ENCODE data around the gene EPHA8. TPM values are rescaled to one million over a fixed set of nuclear protein-coding genes. Genes with fewer than 3 reads are reported as not detected.

The EPHA8 gene
- polyA plus RNA-seq, 2 donors = 0.01 to 0.06 TPM

GRCh38 chr1:22533244-22533895 is 29.9 kb upstream of the EPHA8 start:
- H3K9me3 ChIP-seq (ENCODE audit: control insufficient read depth in 2 of 2, insufficient read depth in 1 of 2, low read depth in 1 of 2, low read length in 1 of 2) = no peaks in the 10 kb centered on the region
- H3K4me3 ChIP-seq (ENCODE audit: low read depth in 1 of 2, low read length in 2 of 2) = no peak overlapping the region
- peaks cover 0 to 3% of the 10 kb centered on the region in 2 donors for H3K4me1 ChIP-seq (ENCODE audit: control insufficient read depth in 2 of 2, insufficient read depth in 2 of 2, low read length in 1 of 2)
- 74 to 85% methylated on average over 11 of the region's 11 CpGs for WGBS, 2 donors
- H3K27me3 ChIP-seq (ENCODE audit: control insufficient read depth in 1 of 2, insufficient read depth in 2 of 2, low read length in 2 of 2) = no peaks in the 10 kb centered on the region
- H3K36me3 ChIP-seq (ENCODE audit: control insufficient read depth in 2 of 2, insufficient read depth in 2 of 2, low read length in 1 of 2) = peaks cover 0 to 14% of the 10 kb centered on the region in 2 donors
- H3K27ac ChIP-seq (ENCODE audit: low read depth in 2 of 2, low read length in 1 of 2) = no peak overlapping the region

DNA sequence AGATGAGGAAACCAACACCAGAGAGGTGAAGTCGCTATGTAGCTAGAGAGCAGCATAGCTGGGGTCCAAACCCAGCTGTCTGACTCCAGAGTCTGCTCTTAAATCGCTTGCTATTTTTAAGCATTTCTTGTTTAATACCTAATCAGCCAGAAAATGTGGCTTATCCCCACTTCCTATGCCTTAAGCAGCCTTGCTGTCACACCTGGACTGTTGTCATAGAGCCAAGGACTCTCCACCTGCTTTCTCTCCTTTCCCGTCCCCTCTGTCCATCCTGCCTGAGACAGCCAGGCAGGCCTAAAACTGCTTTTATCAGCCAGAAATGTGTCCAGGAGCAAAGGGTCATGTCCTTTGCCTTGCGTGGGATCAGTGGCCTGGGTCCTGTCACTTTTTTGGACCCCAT is 28.3 kb upstream of the EPHA8 start:
- H3K36me3 ChIP-seq (ENCODE audit: control insufficient read depth in 2 of 2, insufficient read depth in 2 of 2, low read length in 1 of 2) = peaks cover 0 to 11% of the 10 kb centered on the region in 2 donors
- H3K4me1 ChIP-seq (ENCODE audit: control insufficient read depth in 2 of 2, insufficient read depth in 2 of 2, low read length in 1 of 2) = peaks cover 0 to 3% of the 10 kb centered on the region in 2 donors
- H3K4me3 ChIP-seq (ENCODE audit: low read depth in 1 of 2, low read length in 2 of 2) = no peak overlapping the region
- no peaks in the 10 kb centered on the region for H3K27me3 ChIP-seq (ENCODE audit: control insufficient read depth in 1 of 2, insufficient read depth in 2 of 2, low read length in 2 of 2)
- H3K27ac ChIP-seq (ENCODE audit: low read depth in 2 of 2, low read length in 1 of 2) = no peak overlapping the region
- 84 to 94% methylated on average over 4 of the region's 4 CpGs for WGBS, 2 donors
- H3K9me3 ChIP-seq (ENCODE audit: control insufficient read depth in 2 of 2, insufficient read depth in 1 of 2, low read depth in 1 of 2, low read length in 1 of 2) = no peaks in the 10 kb centered on the region

- Histone ChIP-seq H3K4me1 (ENCODE audit: control insufficient read depth in 2 of 2, insufficient read depth in 2 of 2, low read length in 1 of 2) (peaks cover 0 to 3% of the 10 kb centered on the region in 2 donors), H3K4me3 (ENCODE audit: low read depth in 1 of 2, low read length in 2 of 2) (no peak overlapping the region), H3K36me3 (ENCODE audit: control insufficient read depth in 2 of 2, insufficient read depth in 2 of 2, low read length in 1 of 2) (peaks cover 0 to 11% of the 10 kb centered on the region in 2 donors), H3K9me3 (ENCODE audit: control insufficient read depth in 2 of 2, insufficient read depth in 1 of 2, low read depth in 1 of 2, low read length in 1 of 2) (no peaks in the 10 kb centered on the region), H3K27ac (ENCODE audit: low read depth in 2 of 2, low read length in 1 of 2) (no peak overlapping the region), H3K27me3 (ENCODE audit: control insufficient read depth in 1 of 2, insufficient read depth in 2 of 2, low read length in 2 of 2) (no peaks in the 10 kb centered on the region)
- WGBS, 2 donors = 93 to 94% methylated on average over 6 of the region's 6 CpGs
Measured at GRCh38 chr1:22535399-22535798, 27.9 kb upstream of the EPHA8 start.

- Histone ChIP-seq H3K4me1 (ENCODE audit: control insufficient read depth in 2 of 2, insufficient read depth in 2 of 2, low read length in 1 of 2) (no peaks in the 10 kb centered on the region), H3K9me3 (ENCODE audit: control insufficient read depth in 2 of 2, insufficient read depth in 1 of 2, low read depth in 1 of 2, low read length in 1 of 2) (no peaks in the 10 kb centered on the region), H3K4me3 (ENCODE audit: low read depth in 1 of 2, low read length in 2 of 2) (no peak overlapping the region), H3K36me3 (ENCODE audit: control insufficient read depth in 2 of 2, insufficient read depth in 2 of 2, low read length in 1 of 2) (peaks cover 0 to 8% of the 10 kb centered on the region in 2 donors), H3K27me3 (ENCODE audit: control insufficient read depth in 1 of 2, insufficient read depth in 2 of 2, low read length in 2 of 2) (no peaks in the 10 kb centered on the region), H3K27ac (ENCODE audit: low read depth in 2 of 2, low read length in 1 of 2) (no peak overlapping the region)
- WGBS, 2 donors = 80 to 85% methylated on average over 7 of the region's 7 CpGs
Measured at GRCh38 chr1:22536506-22536905, 26.8 kb upstream of the EPHA8 start.

- 79 to 84% methylated on average over 13 of the region's 13 CpGs for WGBS, 2 donors
- H3K27me3 ChIP-seq (ENCODE audit: control insufficient read depth in 1 of 2, insufficient read depth in 2 of 2, low read length in 2 of 2) = no peaks in the 10 kb centered on the region
- no peak overlapping the region for H3K4me3 ChIP-seq (ENCODE audit: low read depth in 1 of 2, low read length in 2 of 2)
- peaks cover 0 to 8% of the 10 kb centered on the region in 2 donors for H3K36me3 ChIP-seq (ENCODE audit: control insufficient read depth in 2 of 2, insufficient read depth in 2 of 2, low read length in 1 of 2)
- H3K4me1 ChIP-seq (ENCODE audit: control insufficient read depth in 2 of 2, insufficient read depth in 2 of 2, low read length in 1 of 2) = no peaks in the 10 kb centered on the region
- H3K9me3 ChIP-seq (ENCODE audit: control insufficient read depth in 2 of 2, insufficient read depth in 1 of 2, low read depth in 1 of 2, low read length in 1 of 2) = no peaks in the 10 kb centered on the region
- no peak overlapping the region for H3K27ac ChIP-seq (ENCODE audit: low read depth in 2 of 2, low read length in 1 of 2)
Measured at GRCh38 chr1:22537441-22538139, 25.7 kb upstream of the EPHA8 start.

- Histone ChIP-seq H3K27me3 (ENCODE audit: control insufficient read depth in 1 of 2, insufficient read depth in 2 of 2, low read length in 2 of 2) (no peaks in the 10 kb centered on the region), H3K9me3 (ENCODE audit: control insufficient read depth in 2 of 2, insufficient read depth in 1 of 2, low read depth in 1 of 2, low read length in 1 of 2) (no peaks in the 10 kb centered on the region), H3K36me3 (ENCODE audit: control insufficient read depth in 2 of 2, insufficient read depth in 2 of 2, low read length in 1 of 2) (peaks cover 0 to 5% of the 10 kb centered on the region in 2 donors), H3K27ac (ENCODE audit: low read depth in 2 of 2, low read length in 1 of 2) (no peak overlapping the region), H3K4me1 (ENCODE audit: control insufficient read depth in 2 of 2, insufficient read depth in 2 of 2, low read length in 1 of 2) (no peaks in the 10 kb centered on the region), H3K4me3 (ENCODE audit: low read depth in 1 of 2, low read length in 2 of 2) (no peak overlapping the region)
- 79 to 81% methylated on average over 16 of the region's 16 CpGs for WGBS, 2 donors
Measured at GRCh38 chr1:22539510-22540118, 23.7 kb upstream of the EPHA8 start.

GRCh38 chr1:22540337-22540736 is 23.0 kb upstream of the EPHA8 start:
- WGBS, 2 donors = 48 to 64% methylated on average over 5 of the region's 5 CpGs
- Histone ChIP-seq H3K4me1 (ENCODE audit: control insufficient read depth in 2 of 2, insufficient read depth in 2 of 2, low read length in 1 of 2) (no peaks in the 10 kb centered on the region), H3K4me3 (ENCODE audit: low read depth in 1 of 2, low read length in 2 of 2) (no peak overlapping the region), H3K27me3 (ENCODE audit: control insufficient read depth in 1 of 2, insufficient read depth in 2 of 2, low read length in 2 of 2) (no peaks in the 10 kb centered on the region), H3K36me3 (ENCODE audit: control insufficient read depth in 2 of 2, insufficient read depth in 2 of 2, low read length in 1 of 2) (peaks cover 0 to 5% of the 10 kb centered on the region in 2 donors), H3K9me3 (ENCODE audit: control insufficient read depth in 2 of 2, insufficient read depth in 1 of 2, low read depth in 1 of 2, low read length in 1 of 2) (no peaks in the 10 kb centered on the region), H3K27ac (ENCODE audit: low read depth in 2 of 2, low read length in 1 of 2) (no peak overlapping the region)

- Histone ChIP-seq H3K36me3 (ENCODE audit: control insufficient read depth in 2 of 2, insufficient read depth in 2 of 2, low read length in 1 of 2) (no peaks in the 10 kb centered on the region), H3K4me1 (ENCODE audit: control insufficient read depth in 2 of 2, insufficient read depth in 2 of 2, low read length in 1 of 2) (no peaks in the 10 kb centered on the region), H3K27ac (ENCODE audit: low read depth in 2 of 2, low read length in 1 of 2) (no peak overlapping the region), H3K4me3 (ENCODE audit: low read depth in 1 of 2, low read length in 2 of 2) (no peak overlapping the region), H3K9me3 (ENCODE audit: control insufficient read depth in 2 of 2, insufficient read depth in 1 of 2, low read depth in 1 of 2, low read length in 1 of 2) (peaks cover 0 to 2% of the 10 kb centered on the region in 2 donors), H3K27me3 (ENCODE audit: control insufficient read depth in 1 of 2, insufficient read depth in 2 of 2, low read length in 2 of 2) (no peaks in the 10 kb centered on the region)
- 75 to 77% methylated on average over 9 of the region's 9 CpGs for WGBS, 2 donors
Measured at GRCh38 chr1:22542886-22543285, 20.4 kb upstream of the EPHA8 start.

DNA sequence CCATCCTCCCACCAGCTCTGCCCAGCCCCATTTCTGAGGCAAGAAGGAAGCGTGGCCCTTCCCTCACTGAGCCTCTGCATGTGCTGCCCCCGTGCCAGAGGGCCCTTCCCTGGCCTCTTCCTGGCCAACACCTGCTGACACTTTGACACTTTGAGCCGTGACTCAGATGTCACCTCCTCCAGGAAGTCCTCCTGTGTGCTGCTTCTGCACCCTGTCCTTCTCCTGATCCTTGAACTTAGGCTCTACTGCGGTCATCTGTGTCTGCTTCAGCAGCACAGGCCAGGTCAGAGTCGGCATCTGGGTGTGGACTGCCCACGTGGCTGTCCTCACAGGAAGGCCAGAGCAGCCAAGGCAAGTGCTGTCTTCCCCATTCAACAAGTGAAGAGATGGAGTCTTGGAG is 19.6 kb upstream of the EPHA8 start:
- Histone ChIP-seq H3K9me3 (ENCODE audit: control insufficient read depth in 2 of 2, insufficient read depth in 1 of 2, low read depth in 1 of 2, low read length in 1 of 2) (peaks cover 0 to 2% of the 10 kb centered on the region in 2 donors), H3K36me3 (ENCODE audit: control insufficient read depth in 2 of 2, insufficient read depth in 2 of 2, low read length in 1 of 2) (no peaks in the 10 kb centered on the region), H3K27ac (ENCODE audit: low read depth in 2 of 2, low read length in 1 of 2) (no peak overlapping the region), H3K4me1 (ENCODE audit: control insufficient read depth in 2 of 2, insufficient read depth in 2 of 2, low read length in 1 of 2) (no peaks in the 10 kb centered on the region), H3K27me3 (ENCODE audit: control insufficient read depth in 1 of 2, insufficient read depth in 2 of 2, low read length in 2 of 2) (no peaks in the 10 kb centered on the region), H3K4me3 (ENCODE audit: low read depth in 1 of 2, low read length in 2 of 2) (no peak overlapping the region)
- WGBS, 2 donors = 77 to 79% methylated on average over 6 of the region's 6 CpGs

Measured in esophagus (tissue), 2 donors.